Activated T-cell treated with anti-CD3 and anti-CD28 coated beads, Interleukin-2, amount 50 U/mL, for 48 hours (primary cell): ENCODE results near the gene SCN1A.
"Not testable (repeated sequence)": the region's sequence is repeated elsewhere in the genome, so short reads cannot be mapped to it uniquely, and the experiment has no call there.

Experiments
- DNase-seq, 2 experiments: peaks; one replicate each; pipeline ENCODE4 v3.0.0-alpha.2; 2020

Gene SCN1A

DNA sequence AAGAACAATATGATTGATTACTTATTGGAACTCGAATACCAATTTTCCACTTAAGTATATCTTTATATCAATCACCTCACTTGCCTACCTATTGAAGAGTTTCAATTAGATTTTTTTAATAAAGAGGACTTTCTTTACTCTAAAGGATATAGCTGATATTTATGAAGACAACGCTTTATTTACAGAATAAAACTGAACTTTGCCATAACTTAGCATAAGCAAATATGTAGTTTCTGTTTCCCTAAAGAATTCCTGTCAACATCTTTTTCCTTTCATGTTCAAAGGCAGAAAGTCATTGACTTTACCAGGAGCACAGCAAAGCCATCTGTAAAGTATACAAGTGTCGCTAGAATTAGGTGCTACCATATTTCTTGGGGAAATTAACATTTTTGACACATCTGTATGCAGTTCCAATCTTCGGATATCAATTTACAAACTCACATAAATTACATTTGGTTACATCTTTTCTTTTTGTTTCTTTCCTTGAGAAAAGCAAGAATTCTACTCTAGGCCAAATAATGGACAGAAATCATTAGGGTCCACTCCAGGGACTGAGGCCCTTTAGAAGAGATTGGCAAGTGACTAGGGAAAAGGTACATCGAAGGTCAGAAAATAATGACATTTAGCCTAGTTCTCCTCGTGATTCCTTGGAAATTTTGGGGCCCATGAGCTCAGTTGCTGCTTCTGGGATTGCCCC lies 7.5 kb upstream of the SCN1A start:
- no peak for DNase-seq

DNA sequence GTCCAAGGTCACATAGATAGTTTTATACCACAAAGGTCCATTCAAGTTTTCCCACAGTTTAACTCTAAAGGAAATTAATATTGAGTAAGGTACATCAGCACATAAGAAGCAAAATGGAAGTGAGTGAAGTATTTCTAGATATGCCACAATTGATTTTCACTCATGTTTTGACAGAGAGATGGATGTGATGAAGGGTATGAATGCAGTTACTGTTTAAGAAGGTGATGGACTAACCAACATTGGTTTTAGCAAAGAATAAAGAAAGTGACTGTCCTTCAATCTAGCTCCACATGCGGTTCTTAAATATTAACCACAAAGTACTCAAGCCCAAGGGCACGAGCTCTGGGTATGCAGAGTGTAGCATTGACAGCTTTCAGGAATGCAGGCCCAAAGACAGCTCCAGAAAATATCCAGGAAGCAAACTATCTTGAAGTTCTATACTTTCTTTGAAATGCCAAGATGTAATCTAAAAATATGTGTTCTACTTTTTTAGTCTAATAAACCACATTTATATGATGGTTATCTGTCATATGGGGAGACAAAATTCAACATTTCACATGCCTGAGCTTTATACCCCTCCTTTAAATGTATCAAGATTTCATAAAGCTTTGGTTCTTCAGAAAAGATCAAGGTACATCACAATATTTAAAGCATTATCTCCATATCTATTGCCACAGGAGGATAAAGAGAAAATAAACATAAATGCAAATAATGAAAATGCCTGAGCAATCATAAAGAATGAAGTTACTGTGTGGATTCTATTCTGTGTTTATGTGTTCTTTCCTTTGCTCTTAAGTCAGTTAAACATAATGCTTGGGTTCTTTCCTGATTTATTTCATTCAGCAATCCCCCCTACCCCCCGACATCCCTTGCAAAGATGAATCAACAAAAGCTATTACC lies 6.7 kb upstream of the SCN1A start:
- DNase-seq, result no peak

DNA sequence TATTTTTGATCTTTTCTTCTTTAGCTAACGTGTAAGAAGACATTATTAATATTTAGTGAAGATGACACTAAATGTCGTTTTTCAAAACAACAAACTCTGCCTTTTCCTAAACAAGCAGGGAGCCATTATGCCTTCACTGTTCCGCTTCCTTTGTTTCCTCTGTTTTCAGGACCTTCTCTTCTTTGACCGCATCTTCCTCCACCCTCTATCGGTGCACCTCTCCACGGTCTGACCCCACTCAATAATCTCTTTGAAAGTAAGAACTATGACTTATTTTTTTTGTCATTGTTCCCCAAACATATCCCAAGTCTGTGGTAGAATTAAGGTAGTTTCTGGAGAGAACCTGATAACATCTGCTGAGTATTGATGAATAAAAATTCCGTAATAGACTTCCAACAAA lies 5.8 kb upstream of the SCN1A start:
- DNase-seq, result no peak

DNA sequence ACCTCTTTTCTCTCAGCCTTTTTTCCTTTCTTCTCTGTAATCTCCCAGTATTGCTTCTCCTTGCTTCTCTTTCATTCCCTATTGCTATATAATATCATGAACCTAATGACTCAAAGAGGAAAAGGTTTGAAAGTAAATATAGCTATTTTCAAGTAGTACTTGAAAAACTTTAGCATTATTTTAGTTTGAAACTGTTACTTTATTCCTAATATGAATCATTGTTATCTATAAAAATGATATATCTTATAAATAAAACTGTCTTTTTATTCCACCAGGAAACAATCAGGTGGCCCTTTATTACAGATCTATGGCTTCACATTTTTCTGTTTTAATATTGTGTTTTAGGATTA lies 311 bp upstream of the SCN1A start:
- no peak for DNase-seq

DNA sequence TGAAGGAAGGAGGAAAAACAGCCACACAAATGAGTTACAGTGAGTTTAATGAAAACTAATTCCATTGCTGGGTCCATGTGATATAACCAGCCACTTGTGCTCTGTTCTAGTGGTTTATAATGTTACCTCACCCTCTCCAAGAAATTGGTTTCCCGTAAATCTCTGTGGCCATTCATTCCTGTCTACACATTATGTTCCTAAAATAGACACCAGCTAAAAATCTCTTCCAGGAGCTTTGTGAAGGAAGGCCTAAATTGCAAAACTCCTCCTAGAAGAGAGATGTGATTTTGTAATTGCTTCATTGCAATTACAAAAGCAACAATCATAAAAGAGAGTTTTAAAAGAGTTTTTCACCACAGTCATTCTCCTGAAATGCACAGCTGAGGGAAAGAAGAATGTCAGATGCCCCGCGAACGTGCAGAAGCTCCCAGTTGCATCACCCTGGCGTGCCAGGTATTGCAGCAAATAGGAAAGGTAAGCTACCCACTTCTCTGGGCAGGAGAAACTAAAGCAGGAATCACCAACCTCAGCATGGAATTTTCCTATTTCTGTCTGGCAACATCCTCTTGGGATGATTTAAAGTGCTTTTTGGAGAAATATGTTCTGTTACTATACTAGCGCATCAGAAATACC lies 1.7 kb downstream of the SCN1A start:
- DNase-seq, result no peak

DNA sequence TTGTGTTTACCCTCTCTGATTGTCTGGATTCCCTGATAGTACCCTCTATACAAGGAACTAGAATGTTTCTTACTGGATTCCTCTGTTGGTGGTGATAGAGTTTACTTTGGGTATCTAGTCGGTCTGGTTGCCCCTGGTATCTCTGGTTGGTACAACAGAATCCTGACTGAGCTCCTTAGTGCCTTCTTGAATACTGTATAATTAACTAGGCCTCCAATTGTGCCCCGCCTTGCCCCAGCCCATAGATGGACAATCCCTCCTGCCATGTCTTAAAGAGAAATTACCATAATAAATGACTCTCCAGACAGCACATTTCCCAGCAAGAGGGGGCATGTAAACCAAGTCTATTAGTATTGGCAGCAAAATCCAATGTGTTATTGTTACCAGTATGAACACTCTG lies 2.3 kb downstream of the SCN1A start:
- DNase-seq, result no peak

DNA sequence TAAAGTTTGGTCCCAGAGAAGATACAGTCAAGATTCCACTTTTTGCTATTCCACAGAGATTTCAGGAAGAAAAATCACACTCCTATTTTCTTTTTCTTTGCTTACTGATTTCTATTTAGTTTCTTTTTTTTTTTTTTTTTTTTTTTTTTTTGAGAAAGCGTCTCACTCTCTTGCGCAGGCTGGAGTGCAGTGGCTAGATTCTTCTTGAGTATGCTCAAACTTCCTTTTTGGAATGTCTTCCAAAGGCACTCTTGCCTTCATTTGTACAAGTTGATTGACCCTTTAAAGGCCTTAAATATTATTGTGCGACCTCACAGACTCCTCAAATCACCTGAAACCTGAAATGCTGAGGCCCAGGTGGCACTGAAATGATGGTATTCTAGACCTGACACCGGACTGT lies 9.6 kb downstream of the SCN1A start:
- DNase-seq, result no peak

DNA sequence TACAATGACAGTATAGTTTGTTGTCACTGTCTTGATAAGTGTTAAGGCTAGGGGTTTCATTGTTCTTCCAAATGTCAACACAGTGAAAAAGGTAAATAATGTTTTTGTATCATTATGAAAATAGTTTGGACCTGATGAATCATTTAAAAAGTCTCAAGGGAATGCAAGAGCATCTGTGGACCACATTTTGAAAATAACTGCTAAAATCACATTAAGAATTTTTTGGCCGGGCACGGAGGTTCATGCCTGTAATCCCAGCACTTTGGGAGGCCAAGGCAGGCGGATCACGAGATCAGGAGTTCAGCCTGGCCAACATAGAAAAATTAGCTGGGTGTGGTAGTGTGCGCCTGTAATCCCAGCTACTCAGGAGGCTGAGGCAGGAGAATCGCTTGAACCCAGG lies 10.3 kb downstream of the SCN1A start:
- no peak for DNase-seq

DNA sequence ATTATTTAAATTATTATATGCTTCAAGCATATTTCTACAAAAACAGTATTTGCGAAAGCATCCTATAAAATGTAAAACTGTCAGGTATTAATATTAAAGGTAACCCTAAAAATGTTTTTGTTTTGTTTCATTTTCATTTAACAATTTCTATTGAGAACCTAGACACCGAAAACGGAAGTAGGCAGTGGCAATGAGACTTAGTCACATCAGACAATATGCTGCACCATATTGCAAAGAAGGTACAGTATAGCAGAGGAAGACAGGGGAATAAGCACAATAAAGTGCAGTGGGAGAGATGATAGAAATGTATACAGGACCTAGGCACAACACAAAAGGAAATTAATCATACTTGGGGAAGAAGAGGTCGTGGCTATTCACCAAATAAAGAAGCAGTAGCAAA lies 12.2 kb downstream of the SCN1A start:
- no peak for DNase-seq

DNA sequence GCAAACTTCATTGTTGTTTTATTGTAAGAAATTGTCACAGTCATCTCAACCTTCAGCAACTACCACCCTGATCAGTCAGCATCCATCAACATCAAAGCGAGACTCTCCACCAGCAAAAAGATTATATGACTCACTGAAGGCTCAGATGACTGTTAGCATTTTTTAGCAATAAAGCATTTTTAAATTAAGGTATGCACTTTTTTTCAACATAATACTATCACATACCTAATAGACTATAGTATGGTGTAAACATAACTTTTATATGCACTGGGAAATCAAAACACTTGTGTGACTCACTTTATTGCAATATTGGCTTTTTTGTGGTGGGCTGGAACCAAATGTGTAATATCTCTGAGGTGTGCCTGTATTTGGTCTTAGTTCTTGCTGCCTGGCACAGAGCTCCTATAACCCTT lies 15.6 kb downstream of the SCN1A start:
- DNase-seq, result no peak

DNA sequence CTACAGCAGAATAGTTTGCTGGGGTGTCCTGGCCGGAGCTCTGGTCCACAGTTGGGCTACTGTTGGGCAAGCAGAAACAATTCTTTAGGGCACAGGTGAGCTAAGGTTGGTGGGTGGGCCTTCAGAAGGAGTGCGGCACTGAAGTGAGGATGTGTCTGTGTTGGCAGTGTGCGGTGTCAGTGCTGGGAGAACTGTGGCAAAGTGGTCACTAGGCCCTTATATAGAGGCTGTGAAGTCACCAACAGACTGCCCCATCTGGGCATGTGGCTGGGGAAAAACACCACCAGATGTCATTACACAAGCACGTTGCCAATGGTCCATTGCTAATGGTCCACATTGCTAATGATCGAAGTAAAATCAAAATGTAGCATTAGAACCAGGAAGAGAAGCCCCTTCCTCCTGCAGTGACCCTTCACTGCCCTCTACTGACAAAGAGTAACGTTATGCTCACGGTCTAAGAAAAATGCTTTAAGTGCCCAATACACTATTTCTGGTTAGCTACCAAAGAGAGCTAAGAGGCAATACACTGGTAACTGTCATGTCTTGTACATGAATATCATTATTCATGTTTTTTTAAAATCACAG lies 21.3 kb downstream of the SCN1A start:
- no peak for DNase-seq

DNA sequence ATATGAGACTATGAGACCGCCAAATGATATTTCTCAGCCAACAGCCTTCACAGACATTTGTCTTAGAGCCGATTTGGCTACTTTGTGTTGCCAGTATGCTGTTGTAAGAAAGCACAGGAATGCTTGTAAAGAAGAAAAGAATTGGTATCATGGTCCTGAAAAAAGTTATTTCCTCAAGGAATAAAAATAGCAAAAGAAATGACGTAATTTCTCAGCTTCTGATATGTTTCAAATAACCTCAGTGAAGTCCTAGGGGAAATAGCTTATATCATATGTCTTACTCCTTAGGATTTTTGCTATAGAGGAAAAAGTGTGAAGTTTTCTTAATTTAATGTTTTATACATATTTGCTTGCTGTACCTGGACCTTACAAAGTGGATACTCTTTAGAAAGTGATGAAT lies 23.0 kb downstream of the SCN1A start:
- DNase-seq, result no peak

DNA sequence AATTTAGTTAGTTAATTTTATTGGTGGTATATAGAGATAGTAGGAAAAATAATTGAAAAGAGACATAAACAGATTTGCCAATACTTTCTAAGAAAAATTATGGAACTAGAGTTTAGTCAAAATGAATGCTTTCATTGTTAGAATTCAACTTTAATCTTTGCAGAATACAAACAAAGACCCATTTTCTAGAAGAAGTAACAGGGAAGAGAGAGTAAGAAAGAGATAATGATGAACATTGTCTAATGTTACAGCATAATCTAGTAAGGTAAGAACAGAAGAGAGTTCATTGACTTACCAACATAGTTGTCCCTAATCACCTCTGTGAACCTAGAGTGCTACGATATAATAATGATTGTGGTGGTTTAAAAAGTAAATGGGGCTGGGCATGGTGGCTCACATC lies 23.7 kb downstream of the SCN1A start:
- DNase-seq, result no peak

DNA sequence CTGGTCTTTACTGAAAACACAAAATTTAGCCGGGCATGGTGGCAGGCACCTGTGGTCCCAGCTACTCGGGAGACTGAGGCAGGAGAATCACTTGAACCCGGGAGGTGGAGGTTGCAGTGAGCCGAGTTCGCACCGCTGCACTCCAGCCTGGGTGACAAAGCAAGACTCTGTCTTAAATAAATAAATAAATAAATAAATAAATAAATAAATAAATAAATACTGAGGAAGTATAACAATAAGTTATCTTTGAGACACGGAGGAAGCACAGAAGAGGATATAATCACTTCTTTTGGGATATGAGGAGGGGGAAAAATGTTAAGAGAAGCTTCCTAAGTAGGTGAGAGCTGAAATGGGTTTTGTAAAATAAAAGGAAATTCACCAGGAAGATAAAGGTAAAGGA lies 24.5 kb downstream of the SCN1A start:
- DNase-seq, result not testable (repeated sequence)

DNA sequence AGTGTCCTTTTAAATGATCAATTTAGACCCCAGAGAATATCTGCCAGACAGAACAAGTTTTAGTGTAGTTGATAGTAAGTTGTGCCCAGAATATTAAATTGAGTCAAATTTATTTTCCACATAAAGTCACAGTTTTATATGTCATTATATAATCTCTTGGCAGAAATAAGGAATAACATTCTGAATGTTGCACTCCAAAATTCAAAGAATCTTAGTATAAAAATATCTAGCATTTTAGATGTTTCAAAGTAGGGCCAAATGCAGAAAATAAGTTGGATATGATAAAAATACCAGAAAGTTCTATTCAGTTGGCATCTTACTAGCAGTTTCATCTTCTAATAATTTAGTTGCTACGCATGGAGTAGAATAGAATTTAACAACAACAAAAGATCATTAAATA lies 33.5 kb downstream of the SCN1A start:
- DNase-seq, result no peak

DNA sequence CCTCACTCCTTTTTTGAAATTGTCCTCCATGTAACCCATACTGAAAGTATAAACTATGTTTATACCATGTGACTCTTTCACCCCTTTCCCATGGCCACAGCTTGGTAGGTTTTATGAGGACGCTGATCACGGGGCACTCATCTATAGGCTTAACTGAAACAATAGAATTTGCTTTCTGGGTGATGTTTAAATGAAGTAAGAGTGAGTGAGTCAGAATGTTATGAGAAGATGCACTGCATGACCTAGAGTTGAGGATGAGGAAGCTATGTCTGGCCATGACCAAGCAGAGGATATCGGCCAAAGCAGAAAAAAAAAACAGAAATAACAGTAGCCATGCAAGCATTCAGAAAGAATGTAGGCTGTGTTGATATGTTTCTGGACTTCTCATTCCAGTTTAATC lies 34.9 kb downstream of the SCN1A start:
- no peak for DNase-seq

DNA sequence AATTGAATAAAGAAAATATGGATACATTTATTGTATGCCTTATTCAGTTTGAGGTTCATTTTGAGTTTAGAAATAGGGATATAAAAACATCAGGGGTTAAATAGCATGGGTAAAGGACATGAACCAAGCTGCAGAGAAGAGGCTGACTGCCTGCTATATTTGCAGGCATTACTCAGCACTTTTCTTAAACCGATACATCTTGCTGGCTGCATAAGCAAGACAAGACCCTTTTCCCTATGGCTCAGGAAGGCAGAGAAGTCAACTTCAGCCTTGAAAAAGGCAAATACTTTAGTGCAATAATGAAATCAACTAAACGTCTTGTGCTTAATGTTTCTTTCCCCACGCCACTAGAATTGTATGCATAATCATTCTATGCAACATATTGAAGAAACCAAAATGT lies 36.4 kb downstream of the SCN1A start:
- DNase-seq, result no peak

DNA sequence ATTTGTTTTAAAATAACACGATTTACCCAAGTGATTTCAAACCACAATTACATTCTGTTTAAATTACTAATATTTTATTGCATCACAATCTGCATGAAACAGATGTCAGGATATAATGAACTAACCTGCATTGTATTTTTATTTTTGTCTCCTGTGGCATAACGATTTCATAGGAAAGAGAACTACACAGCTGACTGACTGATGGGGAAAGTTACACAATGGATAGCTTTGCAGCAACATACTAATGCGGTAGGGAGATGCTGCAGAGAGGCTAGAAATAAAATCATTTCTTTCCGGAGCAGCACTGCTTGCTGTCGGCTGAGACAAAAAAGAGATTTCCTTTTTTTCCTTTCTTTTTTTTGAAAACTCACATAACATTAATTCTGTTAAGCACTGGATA lies 36.9 kb downstream of the SCN1A start:
- no peak for DNase-seq

DNA sequence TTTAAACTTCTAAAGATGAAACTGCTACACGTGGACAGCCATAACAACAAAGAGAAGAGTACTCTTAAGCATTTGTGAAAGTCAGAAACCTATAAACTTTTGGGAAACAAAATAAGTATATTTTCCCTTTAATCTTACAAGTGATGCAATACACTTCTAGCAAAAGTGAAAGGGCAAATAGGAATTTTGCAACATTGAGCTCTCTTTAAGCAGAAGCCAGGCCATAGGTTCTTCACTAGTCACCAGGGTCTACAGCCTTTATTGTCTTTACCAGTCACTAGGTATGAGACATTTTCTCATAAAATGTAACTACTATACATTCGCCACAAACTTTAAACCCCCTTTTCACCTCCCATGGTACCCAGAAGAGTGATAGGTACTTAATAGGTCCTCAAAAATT lies 37.5 kb downstream of the SCN1A start:
- DNase-seq, result no peak

DNA sequence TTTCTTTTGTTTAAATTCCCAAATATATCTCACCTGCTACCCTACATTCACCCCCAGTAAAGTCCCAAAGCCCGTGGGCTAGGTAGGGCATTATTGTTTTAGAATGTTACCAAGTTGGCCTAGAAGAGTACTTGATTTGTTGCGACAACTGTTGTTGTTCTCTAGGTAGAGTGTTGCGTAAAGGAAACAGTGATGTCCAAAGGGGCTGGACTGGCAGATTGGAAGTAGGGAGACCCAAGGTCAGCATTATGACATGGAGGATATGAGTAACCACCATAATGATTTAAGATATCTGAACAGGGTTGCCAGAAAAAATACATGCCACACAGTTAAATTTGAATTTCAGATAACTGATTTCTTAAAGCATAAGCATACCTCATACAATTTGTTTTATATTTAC lies 39.2 kb downstream of the SCN1A start:
- no peak for DNase-seq

DNA sequence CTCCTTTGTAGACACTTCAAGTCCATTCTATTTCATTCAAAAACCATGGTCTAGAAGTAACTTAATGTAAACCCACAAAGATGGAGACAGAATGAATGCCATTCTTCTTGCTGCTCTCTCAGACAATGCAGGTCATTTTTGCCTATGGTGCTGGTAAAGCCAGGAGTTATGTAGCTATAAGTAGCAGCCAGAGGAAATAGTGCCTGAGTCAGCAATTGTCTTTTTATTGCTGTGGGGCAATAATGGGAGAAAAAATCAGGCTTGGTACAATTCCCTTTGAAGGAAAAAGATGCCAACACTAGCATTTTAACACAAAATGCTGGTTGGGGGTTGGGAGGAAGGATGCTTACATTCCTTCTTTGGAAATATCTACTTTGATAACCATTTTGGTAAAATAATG lies 43.5 kb downstream of the SCN1A start:
- DNase-seq, result no peak

DNA sequence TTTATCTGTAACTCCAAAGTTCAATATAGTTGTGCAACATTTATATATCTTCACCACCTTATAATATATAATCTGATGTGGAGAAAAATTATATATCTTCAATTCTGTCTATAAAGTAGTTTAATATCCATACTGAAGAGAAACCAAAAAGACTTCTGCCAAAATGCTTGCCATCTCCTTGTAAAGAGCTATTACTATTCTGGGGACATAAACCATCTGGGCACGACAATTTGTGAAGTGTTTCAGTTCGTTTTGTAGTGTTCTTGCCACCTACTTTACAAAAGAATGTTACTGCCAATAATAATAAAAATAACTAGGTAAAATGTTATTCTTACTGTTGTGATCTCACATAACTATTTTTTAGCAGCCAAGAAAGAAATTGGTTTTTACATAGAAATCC lies 45.1 kb downstream of the SCN1A start:
- no peak for DNase-seq

DNA sequence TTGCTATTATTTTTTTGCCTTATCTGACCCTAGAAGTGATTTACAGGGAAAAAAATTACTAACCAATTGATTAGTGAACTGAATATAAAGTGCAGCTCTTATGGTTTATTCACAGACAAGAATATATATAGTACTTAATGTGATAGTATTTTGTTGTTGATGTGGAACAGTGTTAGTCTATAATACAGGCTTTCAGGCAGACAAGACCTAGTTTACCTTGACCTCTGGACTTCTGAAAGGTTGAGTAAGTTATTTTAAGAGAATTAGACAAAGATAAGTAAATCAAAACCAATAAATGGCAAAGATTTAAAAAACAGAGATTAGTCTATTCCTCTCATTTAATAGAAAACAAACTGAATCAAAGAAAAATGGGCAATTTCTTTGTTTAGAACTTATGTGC lies 46.0 kb downstream of the SCN1A start:
- DNase-seq, result no peak

DNA sequence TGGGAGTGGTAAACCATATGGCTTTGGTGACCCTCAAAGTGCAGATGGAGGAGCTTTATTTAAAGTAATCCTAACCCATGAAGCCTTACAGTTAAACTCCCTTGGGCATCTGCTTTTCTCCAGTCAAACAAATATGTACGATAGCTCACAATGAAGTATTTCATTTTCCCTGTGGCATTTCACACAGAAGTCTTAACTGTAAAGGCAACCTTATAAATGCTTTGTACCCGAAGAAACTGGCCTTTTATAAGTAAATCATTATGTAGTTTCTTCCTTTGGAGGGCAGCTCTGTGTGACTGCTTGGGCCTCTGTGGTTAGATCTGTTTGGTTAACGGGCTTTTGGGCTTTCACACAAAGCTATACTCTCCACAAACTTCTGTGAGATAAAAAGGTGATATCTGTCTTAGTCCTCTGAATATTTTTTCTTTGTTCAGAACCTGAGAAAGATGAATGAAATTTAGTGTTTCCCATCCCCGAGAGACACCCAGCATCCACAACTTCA lies 46.6 kb downstream of the SCN1A start:
- no peak for DNase-seq
